Omental fat pad (tissue), 4 donors: Measurements from ENCODE around the gene KRTAP10-11. TPM values are rescaled to one million over a fixed set of nuclear protein-coding genes. Genes with fewer than 3 reads are reported as not detected.
"Not testable (repeated sequence)": the region's sequence is repeated elsewhere in the genome, so short reads cannot be mapped to it uniquely, and the experiment has no call there.

Experiments used
- ATAC-seq: fragments of 150-250 bp; one replicate; pipeline ENCODE4 v1.9.1; 2016; ENCODE audit warnings: mild to moderate bottlenecking, moderate library complexity; ENCODE audit not compliant: low FRiP score
- DNase-seq: peaks from one replicate; pipeline ENCODE4 v3.0.0-alpha.2; 2019; ENCODE audit warnings: low spot score
- CTCF ChIP-seq, 3 donors: fragments of 450-650 bp; IDR thresholded peaks; one replicate each; pipeline ENCODE4 v1.5.1; 2016 to 2017; ENCODE audit warnings: antibody characterized with exemption in 3 of 3, mild to moderate bottlenecking in 3 of 3, moderate library complexity in 2 of 3
- total RNA-seq, 4 donors: library from RNA; depleted of rRNA; stranded (reverse); fragments of >200 nt; gene quantifications; one replicate each; pipeline ENCODE4 v1.1.0, GENCODE V29; 2016

Gene KRTAP10-11
- total RNA-seq, 4 donors from 2014 or later = not detected

DNA sequence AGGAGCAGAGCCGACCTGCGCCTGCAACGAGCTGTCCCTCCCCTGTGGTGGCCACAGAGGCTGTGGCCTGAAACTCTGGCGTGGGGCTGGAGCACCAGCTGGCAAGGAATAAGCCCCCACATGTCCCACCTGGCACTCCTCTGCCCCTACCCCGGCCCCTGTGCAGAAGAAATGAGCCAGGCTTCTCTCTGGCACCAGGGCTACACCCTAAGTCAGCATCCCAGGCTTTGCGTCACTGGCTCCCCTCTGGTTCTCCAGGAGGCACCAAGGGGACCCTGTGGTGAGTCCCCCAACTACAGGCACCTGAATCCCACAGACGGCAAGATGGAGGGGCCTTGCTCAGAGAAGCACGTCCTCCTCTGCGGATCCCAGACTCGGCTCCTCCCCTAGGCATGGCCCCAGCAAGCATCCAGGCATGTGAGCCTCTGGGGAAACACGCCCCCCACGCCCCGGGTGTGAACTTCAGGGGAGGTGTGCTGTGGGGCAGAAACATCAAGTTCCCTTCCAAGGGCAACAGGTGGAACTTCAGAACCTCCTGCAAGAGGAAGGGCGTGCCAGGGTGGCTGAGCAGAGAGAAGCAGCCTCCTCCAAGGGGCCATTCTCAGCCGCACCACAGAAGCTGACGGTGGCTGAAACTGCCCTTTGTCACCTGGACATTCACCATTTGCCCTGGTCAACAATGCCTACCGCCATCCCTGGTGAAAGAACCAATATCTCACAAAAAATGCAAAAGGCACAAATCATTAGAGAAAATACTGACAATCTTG lies 42.9 kb upstream of the KRTAP10-11 start:
- ATAC-seq (no peak), DNase-seq (no peak)
- TF ChIP-seq CTCF (IDR thresholded peaks at IDR 0.05) = no peak

DNA sequence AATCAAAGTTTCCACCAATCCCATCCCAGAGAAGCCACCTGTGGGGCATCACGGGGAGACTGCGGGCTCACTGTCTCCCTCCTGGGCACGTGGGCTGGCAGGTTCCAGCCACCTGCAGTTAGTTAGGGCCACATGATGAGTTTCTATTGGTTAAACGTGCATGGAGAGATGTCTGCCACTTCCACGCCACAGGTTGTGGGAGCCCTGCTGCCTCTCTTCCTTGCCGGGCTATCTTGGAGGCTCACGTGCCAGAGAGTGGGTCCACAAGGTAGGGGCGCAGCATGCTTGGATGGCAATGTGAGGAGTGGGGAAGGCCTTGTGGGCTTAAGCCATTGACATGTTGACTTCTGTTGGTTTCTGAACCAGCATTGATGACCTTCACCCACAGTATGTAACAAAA lies 42.3 kb upstream of the KRTAP10-11 start:
- ATAC-seq = no peak
- DNase-seq = no peak
- TF ChIP-seq CTCF (IDR thresholded peaks at IDR 0.05) = no peak

DNA sequence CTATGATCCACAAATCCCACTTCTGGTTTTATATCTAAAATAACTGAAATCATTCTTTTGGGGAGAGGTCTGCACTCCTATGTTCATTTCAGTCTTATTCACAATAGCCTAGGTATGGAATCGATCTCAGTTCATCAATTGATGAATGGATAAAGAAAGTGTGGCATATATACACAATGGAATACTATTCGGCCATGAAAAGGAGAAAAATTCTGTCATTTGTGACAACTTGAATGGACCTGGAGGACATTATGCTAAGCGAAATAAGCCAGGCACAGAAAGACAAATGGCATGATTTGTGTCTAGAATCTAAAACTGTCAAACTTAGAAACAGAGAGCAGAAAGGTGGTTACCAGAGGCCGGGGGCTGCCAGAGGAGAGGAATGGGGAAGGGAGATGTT lies 39.7 kb upstream of the KRTAP10-11 start:
- no peak for ATAC-seq
- no peak for DNase-seq
- TF ChIP-seq CTCF (IDR thresholded peaks at IDR 0.05) = no peak

GRCh38 chr21:44609193-44609592 lies 37.0 kb upstream of the KRTAP10-11 start:
- ATAC-seq (no peak), DNase-seq (no peak)
- no peak for TF ChIP-seq CTCF (IDR thresholded peaks at IDR 0.05)

- ATAC-seq, DNase-seq: not testable (repeated sequence)
Observed at GRCh38 chr21:44610157-44610843, 35.9 kb upstream of the KRTAP10-11 start.

- TF ChIP-seq CTCF (IDR thresholded peaks at IDR 0.05) = no peak
- DNase-seq (no peak), ATAC-seq (no peak)
Observed at GRCh38 chr21:44611551-44611950, 34.7 kb upstream of the KRTAP10-11 start.

DNA sequence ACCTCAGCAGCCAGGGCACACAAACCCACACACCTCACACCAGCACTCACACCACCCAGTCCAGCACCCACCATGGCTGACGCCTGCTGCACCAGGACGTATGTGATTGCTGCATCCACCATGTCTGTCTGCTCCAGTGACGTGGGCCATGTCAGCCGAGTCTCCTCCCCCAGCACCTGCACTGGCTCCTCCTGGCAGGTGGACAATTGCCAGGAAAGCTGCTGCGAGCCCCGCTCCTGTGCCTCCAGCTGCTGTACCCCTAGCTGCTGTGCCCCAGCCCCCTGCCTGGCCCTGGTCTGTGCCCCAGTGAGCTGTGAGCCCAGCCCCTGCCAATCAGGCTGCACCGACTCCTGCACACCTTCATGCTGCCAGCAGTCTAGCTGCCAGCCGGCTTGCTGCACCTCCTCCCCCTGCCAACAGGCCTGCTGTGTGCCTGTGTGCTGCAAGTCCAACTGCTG lies 34.2 kb upstream of the KRTAP10-11 start, which contains the start of gene KRTAP10-8:
KRTAP10-8 (plus strand) TSS at position 51 of the 458 bp plus-strand sequence; CDS start at position 73, 22 bp downstream.
- no peak for TF ChIP-seq CTCF (IDR thresholded peaks at IDR 0.05)
- DNase-seq = no peak
- ATAC-seq = no peak
